Stimulated activated CD8-positive, alpha-beta memory T cell treated with anti-CD3 and anti-CD28 coated beads, Interleukin-15, amount 100 ng/mL, for 24 hours (primary cell): Measurements from ENCODE around the gene LIX1.
A peak's percentile ranks its signal among the peaks of the same experiment; 100 is the strongest.
"Not testable (repeated sequence)": the region's sequence is repeated elsewhere in the genome, so short reads cannot be mapped to it uniquely, and the experiment has no call there.

Experiments
- DNase-seq: peaks from one replicate; pipeline ENCODE4 v3.0.0-alpha.2; 2020; ENCODE audit warnings: low read depth

Gene LIX1

GRCh38 chr5:97142521-97143254, at the start of gene LIX1:
LIX1 (minus strand) TSS chr5:97142611; CDS start chr5:97142576, 35 bp downstream.
- no peak for DNase-seq

- no peak for DNase-seq
These were observed 49.5 kb upstream of the LIX1 start for GRCh38 chr5:97191893-97192292.

GRCh38 chr5:97189523-97189922, 47.1 kb upstream of the LIX1 start:
- DNase-seq, result not testable (repeated sequence)

- no peak for DNase-seq
These were observed 41.5 kb upstream of the LIX1 start for GRCh38 chr5:97183930-97184213.

- peak; percentile 79 for DNase-seq
These were observed 40.9 kb upstream of the LIX1 start, which contains the start of gene RIOK2 for GRCh38 chr5:97183100-97183929. RIOK2 (minus strand) TSS chr5:97183247; CDS start chr5:97183191, 56 bp downstream.

GRCh38 chr5:97182571-97183099, 40.2 kb upstream of the LIX1 start:
- DNase-seq, result no peak

GRCh38 chr5:97181856-97182545, 39.6 kb upstream of the LIX1 start:
- DNase-seq, result no peak

- DNase-seq, result not testable (repeated sequence)
These were observed 37.0 kb upstream of the LIX1 start for GRCh38 chr5:97179457-97179856.

GRCh38 chr5:97172227-97172626, 29.8 kb upstream of the LIX1 start:
- DNase-seq, result no peak

GRCh38 chr5:97171703-97172102, 29.3 kb upstream of the LIX1 start:
- no peak for DNase-seq

GRCh38 chr5:97167435-97167834, 25.0 kb upstream of the LIX1 start:
- no peak for DNase-seq

- no peak for DNase-seq
These were observed 23.3 kb upstream of the LIX1 start for GRCh38 chr5:97165726-97166125.

- DNase-seq, result no peak
These were observed 22.4 kb upstream of the LIX1 start for GRCh38 chr5:97164846-97165245.

GRCh38 chr5:97163790-97164285, 21.4 kb upstream of the LIX1 start:
- DNase-seq, result no peak

GRCh38 chr5:97163360-97163764, 21.0 kb upstream of the LIX1 start:
- DNase-seq, result no peak

GRCh38 chr5:97162045-97162444, 19.6 kb upstream of the LIX1 start:
- DNase-seq, result no peak

- DNase-seq, result no peak
These were observed 15.3 kb upstream of the LIX1 start for GRCh38 chr5:97157689-97158088.

GRCh38 chr5:97151370-97151769, 9.0 kb upstream of the LIX1 start:
- no peak for DNase-seq

- no peak for DNase-seq
These were observed 8.0 kb upstream of the LIX1 start for GRCh38 chr5:97150401-97150800.

- DNase-seq, result no peak
These were observed 7.3 kb upstream of the LIX1 start for GRCh38 chr5:97149709-97150108.

- DNase-seq, result no peak
These were observed 5.9 kb upstream of the LIX1 start for GRCh38 chr5:97148288-97148687.

GRCh38 chr5:97143704-97144103, 1.3 kb upstream of the LIX1 start:
- no peak for DNase-seq
